ENCODE data around the gene RALGAPA1. TPM values are rescaled to one million over a fixed set of nuclear protein-coding genes. Genes with fewer than 3 reads are reported as not detected.

The RALGAPA1 gene
- total RNA-seq, 1 experiment from 2014 or later = 30.0 TPM

GRCh38 chr14:35557221-35557747 lies 251.8 kb downstream of the RALGAPA1 start:
- H3K27ac ChIP-seq = no peak overlapping the region
- H3K9me3 ChIP-seq (ENCODE audit: insufficient read depth, low read depth) = no peaks in the 10 kb centered on the region
- H3K4me2 ChIP-seq = no peak overlapping the region
- H3K79me2 ChIP-seq (ENCODE audit: low read depth) = no peaks in the 10 kb centered on the region
- intact Hi-C loops (cut with micrococcal nuclease; ENCODE audit: unreplicated experiment) = no loop called here
- ChIA-PET CTCF (no interaction called here), POLR2A (ENCODE audit: unreplicated experiment) (no interaction called here)
- H4K20me1 ChIP-seq (ENCODE audit: insufficient read depth) = no peaks in the 10 kb centered on the region
- no peaks in the 10 kb centered on the region for H3K9me2 ChIP-seq (ENCODE audit: insufficient read depth)
- no peaks in the 10 kb centered on the region for H3K27me3 ChIP-seq (ENCODE audit: insufficient read depth, low read depth)
- H2AFZ ChIP-seq = no peak overlapping the region
- no TSS peak for BruUV-seq (replicated peaks)
- no peak for DNase-seq
- H3F3A ChIP-seq (ENCODE audit: insufficient read depth, low read depth) = no peaks in the 10 kb centered on the region
- H3K36me3 ChIP-seq (ENCODE audit: low read depth) = no peaks in the 10 kb centered on the region
- TF ChIP-seq CTCF (conservative IDR thresholded peaks at IDR 0.05) = no peak
- no peaks in the 10 kb centered on the region for H3K4me1 ChIP-seq (replicated peaks; ENCODE audit: insufficient read depth)
- no peak overlapping the region for H3K4me3 ChIP-seq

DNA sequence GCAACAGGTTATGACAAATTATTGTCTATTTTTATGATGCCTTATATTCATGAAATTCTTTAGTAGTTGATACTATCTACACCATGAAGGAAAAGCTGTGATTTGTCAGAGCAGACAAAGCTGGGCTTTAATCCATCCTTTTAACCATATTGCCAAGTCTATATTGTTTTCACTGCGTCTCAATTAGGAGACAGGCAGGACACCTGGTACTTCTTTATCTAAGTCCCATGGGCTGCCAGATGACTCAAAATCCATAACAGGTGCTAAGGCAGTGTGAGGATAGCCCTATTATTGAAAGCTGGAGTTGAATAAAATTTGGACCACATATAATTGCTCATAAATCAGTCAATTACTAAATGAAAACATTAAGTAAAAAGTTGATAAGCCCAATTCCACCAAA lies 252.5 kb downstream of the RALGAPA1 start:
- Histone ChIP-seq H3F3A (ENCODE audit: insufficient read depth, low read depth) (no peaks in the 10 kb centered on the region), H3K4me2 (no peak overlapping the region), H3K27ac (no peak overlapping the region), H4K20me1 (ENCODE audit: insufficient read depth) (no peaks in the 10 kb centered on the region), H3K27me3 (ENCODE audit: insufficient read depth, low read depth) (no peaks in the 10 kb centered on the region), H3K9me3 (ENCODE audit: insufficient read depth, low read depth) (no peaks in the 10 kb centered on the region), H3K9me2 (ENCODE audit: insufficient read depth) (no peaks in the 10 kb centered on the region), H3K79me2 (ENCODE audit: low read depth) (no peaks in the 10 kb centered on the region), H3K36me3 (ENCODE audit: low read depth) (no peaks in the 10 kb centered on the region), H3K4me1 (replicated peaks; ENCODE audit: insufficient read depth) (no peaks in the 10 kb centered on the region), H3K4me3 (no peak overlapping the region), H2AFZ (no peak overlapping the region)
- CTCF ChIA-PET = no interaction called here
- BruUV-seq (replicated peaks) = no TSS peak
- POLR2A ChIA-PET (ENCODE audit: unreplicated experiment) = no interaction called here
- intact Hi-C loops (cut with micrococcal nuclease; ENCODE audit: unreplicated experiment) = no loop called here
- TF ChIP-seq CTCF (conservative IDR thresholded peaks at IDR 0.05) = no peak
- TF ChIP-seq EZH2 (IDR thresholded peaks at IDR 0.05; ENCODE audit: low read depth) = no peak
- no peak for DNase-seq

- BruUV-seq (replicated peaks) = no TSS peak
- CTCF ChIA-PET = no interaction called here
- no peaks in the 10 kb centered on the region for H3K36me3 ChIP-seq (ENCODE audit: low read depth)
- no peaks in the 10 kb centered on the region for H3K79me2 ChIP-seq (ENCODE audit: low read depth)
- H3K9me3 ChIP-seq (ENCODE audit: insufficient read depth, low read depth) = no peaks in the 10 kb centered on the region
- no peak overlapping the region for H3K4me3 ChIP-seq
- POLR2A ChIA-PET (ENCODE audit: unreplicated experiment) = interaction anchor here (0.8 kb wide), 1 partner anchor 206 kb away, joined by 6 read pairs; no protein-coding TSS in a partner anchor
- H3K4me2 ChIP-seq = no peak overlapping the region
- H3K27ac ChIP-seq = no peak overlapping the region
- no peaks in the 10 kb centered on the region for H3K4me1 ChIP-seq (replicated peaks; ENCODE audit: insufficient read depth)
- no peaks in the 10 kb centered on the region for H4K20me1 ChIP-seq (ENCODE audit: insufficient read depth)
- DNase-seq = no peak
- intact Hi-C loops (cut with micrococcal nuclease; ENCODE audit: unreplicated experiment) = no loop called here
- no peaks in the 10 kb centered on the region for H3K9me2 ChIP-seq (ENCODE audit: insufficient read depth)
- H3F3A ChIP-seq (ENCODE audit: insufficient read depth, low read depth) = no peaks in the 10 kb centered on the region
- H2AFZ ChIP-seq = no peak overlapping the region
- no peak for TF ChIP-seq EZH2 (IDR thresholded peaks at IDR 0.05; ENCODE audit: low read depth)
- no peak for TF ChIP-seq CTCF (conservative IDR thresholded peaks at IDR 0.05)
- H3K27me3 ChIP-seq (ENCODE audit: insufficient read depth, low read depth) = no peaks in the 10 kb centered on the region
These were observed 255.3 kb downstream of the RALGAPA1 start for GRCh38 chr14:35553808-35554207.

All from PC-9 (cell line).